ENCODE results near the gene CELF1. TPM values are rescaled to one million over a fixed set of nuclear protein-coding genes. Genes with fewer than 3 reads are reported as not detected.

CELF1 gene
- total and polyA plus RNA-seq, 2 experiments from 2014 or later = 59.1 to 84.6 TPM

DNA sequence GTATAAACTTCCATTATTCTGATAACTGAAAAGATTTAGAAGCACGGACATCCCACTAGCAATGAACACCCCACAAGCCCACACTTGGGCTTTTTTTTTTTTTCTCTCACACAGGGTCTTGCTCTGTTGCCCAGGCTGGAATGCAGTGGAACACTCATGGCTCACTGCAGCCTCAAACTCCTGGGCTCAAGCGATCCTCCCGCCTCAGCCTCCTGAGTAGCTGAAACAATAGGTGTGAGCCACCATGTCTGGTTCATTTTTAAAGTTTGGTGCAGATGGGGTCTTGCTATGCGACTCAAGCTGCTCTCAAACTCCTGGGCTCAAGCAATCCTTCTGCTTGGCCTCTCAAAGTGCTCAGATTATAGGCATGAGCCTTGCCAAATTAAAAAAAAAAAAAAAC is 107.1 kb downstream of the CELF1 start:
- 95% methylated on average over 4 of the region's 4 CpGs for WGBS (ENCODE audit: low lambda C conversion rate, missing lambda C conversion rate)
- TF ChIP-seq EZH2phosphoT487 (IDR thresholded peaks at IDR 0.05; ENCODE audit: low read depth, severe bottlenecking, unreplicated experiment) = no peak
- TF ChIP-seq, protein P1, sequence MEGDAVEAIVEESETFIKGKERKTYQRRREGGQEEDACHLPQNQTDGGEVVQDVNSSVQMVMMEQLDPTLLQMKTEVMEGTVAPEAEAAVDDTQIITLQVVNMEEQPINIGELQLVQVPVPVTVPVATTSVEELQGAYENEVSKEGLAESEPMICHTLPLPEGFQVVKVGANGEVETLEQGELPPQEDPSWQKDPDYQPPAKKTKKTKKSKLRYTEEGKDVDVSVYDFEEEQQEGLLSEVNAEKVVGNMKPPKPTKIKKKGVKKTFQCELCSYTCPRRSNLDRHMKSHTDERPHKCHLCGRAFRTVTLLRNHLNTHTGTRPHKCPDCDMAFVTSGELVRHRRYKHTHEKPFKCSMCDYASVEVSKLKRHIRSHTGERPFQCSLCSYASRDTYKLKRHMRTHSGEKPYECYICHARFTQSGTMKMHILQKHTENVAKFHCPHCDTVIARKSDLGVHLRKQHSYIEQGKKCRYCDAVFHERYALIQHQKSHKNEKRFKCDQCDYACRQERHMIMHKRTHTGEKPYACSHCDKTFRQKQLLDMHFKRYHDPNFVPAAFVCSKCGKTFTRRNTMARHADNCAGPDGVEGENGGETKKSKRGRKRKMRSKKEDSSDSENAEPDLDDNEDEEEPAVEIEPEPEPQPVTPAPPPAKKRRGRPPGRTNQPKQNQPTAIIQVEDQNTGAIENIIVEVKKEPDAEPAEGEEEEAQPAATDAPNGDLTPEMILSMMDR (IDR thresholded peaks at IDR 0.05; ENCODE audit: poor library complexity) = no peak
- TF ChIP-seq EZH2 (IDR thresholded peaks at IDR 0.05; ENCODE audit: borderline replicate concordance) = no peak
- no peak overlapping the region for H2AFZ ChIP-seq
- no peaks in the 10 kb centered on the region for H3K9me2 ChIP-seq (replicated peaks; ENCODE audit: insufficient read depth)
- H3K27me3 ChIP-seq = no peaks in the 10 kb centered on the region
- DNase-seq (ENCODE audit: low spot score) = no peak
- H3K36me3 ChIP-seq (replicated peaks; ENCODE audit: insufficient read depth, low read depth) = no peaks in the 10 kb centered on the region
- H4K20me1 ChIP-seq (ENCODE audit: insufficient read depth, poor library complexity, severe bottlenecking) = no peaks in the 10 kb centered on the region
- H3K4me1 ChIP-seq (ENCODE audit: insufficient read depth) = no peaks in the 10 kb centered on the region
- H3K27ac ChIP-seq = no peak overlapping the region
- no peaks in the 10 kb centered on the region for H3K79me2 ChIP-seq
- H3K4me2 ChIP-seq = no peak overlapping the region
- no peak overlapping the region for H3K4me3 ChIP-seq
- H3K9me3 ChIP-seq (ENCODE audit: low read depth) = no peaks in the 10 kb centered on the region

DNA sequence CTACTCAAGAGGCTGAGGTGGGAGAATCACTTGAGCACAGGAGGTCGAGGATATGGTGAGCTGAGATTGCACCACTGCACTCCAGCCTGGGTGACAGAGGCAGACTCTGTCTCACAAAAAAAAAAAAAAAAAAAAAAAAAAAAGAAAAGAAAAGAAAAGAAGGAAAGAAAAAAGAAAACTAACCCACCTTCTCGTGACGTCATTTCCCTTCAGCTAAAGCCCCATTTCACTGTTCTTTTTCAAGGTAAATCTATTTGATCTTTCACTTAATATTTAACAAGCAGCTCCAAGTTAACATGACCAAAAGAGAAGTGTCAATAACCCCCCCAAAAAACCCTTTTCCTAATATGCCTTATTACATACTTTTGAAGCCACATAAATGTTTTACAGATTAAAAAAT is 109.1 kb downstream of the CELF1 start:
- H3K9me2 ChIP-seq (replicated peaks; ENCODE audit: insufficient read depth) = no peaks in the 10 kb centered on the region
- 73% methylated on average over 3 of the region's 3 CpGs for WGBS (ENCODE audit: low lambda C conversion rate, missing lambda C conversion rate)

DNA sequence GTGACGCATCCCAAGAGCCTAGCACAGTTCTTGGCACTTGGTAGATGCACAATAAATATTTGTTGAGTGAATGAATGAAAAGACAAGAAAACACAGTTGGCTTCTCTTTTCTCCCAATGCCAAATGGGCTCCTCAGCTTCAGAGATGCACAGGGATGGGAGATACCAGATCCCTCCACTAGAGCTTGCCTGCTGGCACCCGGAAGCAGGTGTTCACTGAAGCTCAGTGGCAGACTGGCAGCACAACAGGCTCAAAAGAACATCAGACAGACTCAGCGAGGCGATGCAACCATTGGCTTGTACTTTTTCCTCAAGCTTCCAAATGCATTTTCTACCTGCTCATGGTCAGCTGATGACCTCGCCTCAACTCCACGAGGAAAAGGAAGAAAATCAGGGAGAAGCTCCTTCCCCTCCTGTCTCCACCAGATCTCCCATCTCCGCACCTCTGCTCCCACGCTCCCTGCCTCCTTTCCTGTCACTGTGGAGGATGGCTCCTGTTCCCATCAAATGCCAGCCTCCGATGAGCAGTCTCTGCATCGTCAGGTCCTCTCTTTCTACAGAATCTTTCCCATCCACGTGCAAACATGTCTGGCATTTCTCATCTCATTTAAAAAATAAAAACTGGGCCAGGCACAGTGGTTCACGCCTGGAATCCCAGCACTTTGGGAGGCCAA is 109.8 kb downstream of the CELF1 start:
- Histone ChIP-seq H3K27ac (no peak overlapping the region), H3K27me3 (no peaks in the 10 kb centered on the region), H4K20me1 (ENCODE audit: insufficient read depth, poor library complexity, severe bottlenecking) (no peaks in the 10 kb centered on the region), H3K79me2 (no peaks in the 10 kb centered on the region), H3K4me2 (no peak overlapping the region), H3K9me3 (ENCODE audit: low read depth) (no peaks in the 10 kb centered on the region), H3K4me3 (no peak overlapping the region), H3K36me3 (replicated peaks; ENCODE audit: insufficient read depth, low read depth) (no peaks in the 10 kb centered on the region), H3K4me1 (ENCODE audit: insufficient read depth) (no peaks in the 10 kb centered on the region), H2AFZ (no peak overlapping the region), H3K9me2 (replicated peaks; ENCODE audit: insufficient read depth) (no peaks in the 10 kb centered on the region)
- 88% methylated on average over 12 of the region's 12 CpGs for WGBS (ENCODE audit: low lambda C conversion rate, missing lambda C conversion rate)
- DNase-seq (ENCODE audit: low spot score) = no peak
- TF ChIP-seq, protein P1 (IDR thresholded peaks at IDR 0.05; ENCODE audit: poor library complexity) = no peak
- TF ChIP-seq EZH2 (IDR thresholded peaks at IDR 0.05; ENCODE audit: borderline replicate concordance) = no peak
- no peak for TF ChIP-seq EZH2phosphoT487 (IDR thresholded peaks at IDR 0.05; ENCODE audit: low read depth, severe bottlenecking, unreplicated experiment)

More for the DNA sequence above, 109.1 kb downstream of the CELF1 start:
- Histone ChIP-seq H3K27me3 (no peaks in the 10 kb centered on the region), H4K20me1 (ENCODE audit: insufficient read depth, poor library complexity, severe bottlenecking) (no peaks in the 10 kb centered on the region), H2AFZ (no peak overlapping the region), H3K4me3 (no peak overlapping the region), H3K27ac (no peak overlapping the region), H3K9me3 (ENCODE audit: low read depth) (no peaks in the 10 kb centered on the region), H3K79me2 (no peaks in the 10 kb centered on the region), H3K4me1 (ENCODE audit: insufficient read depth) (no peaks in the 10 kb centered on the region), H3K36me3 (replicated peaks; ENCODE audit: insufficient read depth, low read depth) (no peaks in the 10 kb centered on the region), H3K4me2 (no peak overlapping the region)
- TF ChIP-seq EZH2 (IDR thresholded peaks at IDR 0.05; ENCODE audit: borderline replicate concordance) (no peak), EZH2phosphoT487 (IDR thresholded peaks at IDR 0.05; ENCODE audit: low read depth, severe bottlenecking, unreplicated experiment) (no peak)
- TF ChIP-seq, protein P1 (IDR thresholded peaks at IDR 0.05; ENCODE audit: poor library complexity) = no peak
- no peak for DNase-seq (ENCODE audit: low spot score)

All from hepatocyte (in vitro differentiated cells).